ENCODE results near the gene TMEFF2. TPM values are rescaled to one million over a fixed set of nuclear protein-coding genes. Genes with fewer than 3 reads are reported as not detected.

The TMEFF2 gene
- total and polyA plus RNA-seq, 2 of the 8 experiments (the other 6 are each of a cell fraction or from before 2014, with no cell fraction given), result 0.91 to 3.7 TPM

DNA sequence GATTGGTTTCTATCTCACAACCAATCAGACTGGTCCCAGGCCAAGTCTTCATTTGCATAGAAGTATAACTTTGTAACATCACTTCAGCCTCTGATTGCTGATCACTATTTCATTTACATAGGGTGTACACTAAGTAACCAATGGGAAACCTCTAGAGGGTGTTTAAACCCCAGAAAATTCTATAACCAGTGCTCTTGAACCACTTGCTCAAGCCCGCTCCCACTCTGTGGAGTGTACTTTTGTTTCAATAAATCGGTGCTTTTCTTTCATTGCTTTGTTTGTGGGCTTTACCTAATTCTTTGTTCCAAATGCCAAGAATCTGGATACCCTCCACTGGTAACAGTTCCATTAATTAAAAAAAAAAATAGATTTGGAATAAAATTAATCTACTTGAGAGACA lies 77.0 kb downstream of the TMEFF2 start:
- ChIA-PET CTCF (ENCODE audit: partially characterized antibody) (no interaction called here), POLR2A (ENCODE audit: partially characterized antibody) (no interaction called here)
- H2BK20ac ChIP-seq (ENCODE audit: low read length), result no peak overlapping the region
- TF ChIP-seq CBX5 (IDR thresholded peaks at IDR 0.05; ENCODE audit: low read depth, low read length) (no peak), HDAC6 (IDR thresholded peaks at IDR 0.05; ENCODE audit: low read depth, low read length) (no peak), POU5F1 (IDR thresholded peaks at IDR 0.05; ENCODE audit: low read depth, low read length) (no peak), RXRA (IDR thresholded peaks at IDR 0.05; ENCODE audit: insufficient read depth, low read depth, low read length) (no peak)
- no peaks in the 10 kb centered on the region for H3K79me1 ChIP-seq (ENCODE audit: low read depth, low read length)
- H3K18ac ChIP-seq (ENCODE audit: extremely low read depth, low read length), result no peak overlapping the region
- no peak overlapping the region for H3K23ac ChIP-seq (ENCODE audit: insufficient read length)
- H4K20me1 ChIP-seq (replicated peaks in 1 of 2; ENCODE audit: control insufficient read depth in 1 of 2, insufficient read depth in 2 of 2, low read length in 2 of 2), result no peaks in the 10 kb centered on the region
- DNase-seq (ENCODE audit: low read depth in 1 of 2, low spot score in 2 of 2), result no peak
- FAIRE-seq, result no peak
- no peak overlapping the region for H4K91ac ChIP-seq (replicated peaks; ENCODE audit: insufficient read length, low read length)
- no peak overlapping the region for H3K4ac ChIP-seq (replicated peaks; ENCODE audit: insufficient read length, low read depth, low read length)
- no peak overlapping the region for H4K5ac ChIP-seq (ENCODE audit: insufficient read length, low read depth, low read length)
- H2BK120ac ChIP-seq (replicated peaks; ENCODE audit: low read depth, low read length), result no peak overlapping the region
- no peaks in the 10 kb centered on the region for H3K27me3 ChIP-seq (replicated peaks in 1 of 4; ENCODE audit: control insufficient read depth in 3 of 4, extremely low read depth in 1 of 4, insufficient read depth in 3 of 4, low read length in 3 of 4)
- no peak overlapping the region for H2BK15ac ChIP-seq (ENCODE audit: low read length)
- H3K4me1 ChIP-seq (replicated peaks in 1 of 4; ENCODE audit: control insufficient read depth in 3 of 4, insufficient read depth in 4 of 4, low read length in 3 of 4), result no peaks in the 10 kb centered on the region
- H2BK12ac ChIP-seq (ENCODE audit: low read depth, low read length), result no peak overlapping the region
- H2AK5ac ChIP-seq (ENCODE audit: low read depth, low read length), result no peak overlapping the region
- H2AFZ ChIP-seq (ENCODE audit: low read length), result no peak overlapping the region
- no peak overlapping the region for H2BK5ac ChIP-seq (ENCODE audit: low read depth, low read length)
- 94% methylated on average over 2 of the region's 2 CpGs; no CpG with 5 or more reads in 1 of the 2 experiments for WGBS, 2 experiments (ENCODE audit: extremely low coverage in 1 of 2, insufficient coverage in 1 of 2, insufficient read length in 1 of 2, insufficient replicate concordance in 2 of 2, low coverage in 1 of 2, low lambda C conversion rate in 2 of 2, missing lambda C conversion rate in 1 of 2)
- H3K27ac ChIP-seq (ENCODE audit: low read depth, low read length), result no peak overlapping the region
- no peak overlapping the region for H3K9ac ChIP-seq (replicated peaks in 1 of 4; ENCODE audit: extremely low read depth in 1 of 4, low read depth in 3 of 4, low read length in 3 of 4)
- no peak overlapping the region for H3K4me2 ChIP-seq (ENCODE audit: insufficient read depth in 1 of 2, low read depth in 2 of 2, low read length in 2 of 2)
- H3K23me2 ChIP-seq (ENCODE audit: low read depth, low read length), result no peaks in the 10 kb centered on the region
- H3K9me3 ChIP-seq (ENCODE audit: insufficient read depth in 2 of 2, low read depth in 1 of 2, low read length in 1 of 2), result peaks cover 0 to 2% of the 10 kb centered on the region in 2 experiments; a peak in 1 of 4 replicates
- H3K79me2 ChIP-seq (ENCODE audit: control insufficient read depth in 1 of 2, insufficient read depth in 2 of 2, low read length in 2 of 2), result no peaks in the 10 kb centered on the region
- no peak overlapping the region for H3K14ac ChIP-seq (ENCODE audit: insufficient read length)
- H3K36me3 ChIP-seq (ENCODE audit: control insufficient read depth in 2 of 4, insufficient read depth in 4 of 4, low read length in 3 of 4), result peaks cover 0 to 4% (median 0%) of the 10 kb centered on the region in 4 experiments; a peak in 1 of 8 replicates
- H4K8ac ChIP-seq (ENCODE audit: extremely low read depth, insufficient read depth, low read length), result no peak overlapping the region
- no peak overlapping the region for H3K4me3 ChIP-seq (ENCODE audit: extremely low read depth in 1 of 4, insufficient read depth in 2 of 4, low read depth in 3 of 4, low read length in 4 of 4)
- no peak overlapping the region for H3K56ac ChIP-seq (replicated peaks; ENCODE audit: insufficient read length, low read depth, low read length)

All from H1 (cell line).